DOHH2 (cell line): Measurements from ENCODE around the gene EIF4E3.

Source experiments
- H3F3A ChIP-seq: fragments of 200-600 bp; sonication (generic), shearing (Covaris generic); 2 replicates; pipeline ENCODE4 v1.6.0; 2016; ENCODE audit warnings: antibody characterized with exemption, mild to moderate bottlenecking; ENCODE audit not compliant: control insufficient read depth, insufficient read depth
- H3K27ac ChIP-seq: fragments of 200-600 bp; sonication (generic); 2 replicates; pipeline ENCODE4 v1.5.1; 2014; ENCODE audit warnings: low read depth, mild to moderate bottlenecking, low read length, moderate library complexity
- H3K27me3 ChIP-seq: fragments of 200-600 bp; sonication (generic); 2 replicates; pipeline ENCODE4 v1.6.1; 2014; ENCODE audit warnings: mild to moderate bottlenecking, low read length, mixed read lengths; ENCODE audit not compliant: control insufficient read depth
- H3K36me3 ChIP-seq: fragments of 200-600 bp; sonication (generic); 2 replicates; pipeline ENCODE4 v1.6.1; 2014; ENCODE audit warnings: mild to moderate bottlenecking, low read length, moderate library complexity, mixed read lengths; ENCODE audit not compliant: control insufficient read depth
- H3K4me1 ChIP-seq: fragments of 200-600 bp; sonication (generic); 2 replicates; pipeline ENCODE4 v1.6.1; 2014; ENCODE audit warnings: mild to moderate bottlenecking, low read length, mixed read lengths; ENCODE audit not compliant: control insufficient read depth
- H3K4me2 ChIP-seq: fragments of 200-600 bp; sonication (generic); 2 replicates; pipeline ENCODE4 v1.6.0; 2014; ENCODE audit warnings: mild to moderate bottlenecking, low read length, moderate library complexity
- H3K4me3 ChIP-seq: fragments of 200-600 bp; sonication (generic); 2 replicates; pipeline ENCODE4 v1.5.1; 2014; ENCODE audit warnings: mild to moderate bottlenecking, low read length, mixed read lengths
- H3K79me2 ChIP-seq: fragments of 200-600 bp; sonication (generic); 2 replicates; pipeline ENCODE4 v1.6.1; 2014; ENCODE audit warnings: mild to moderate bottlenecking, low read length, mixed read lengths; ENCODE audit not compliant: control insufficient read depth
- H3K9me2 ChIP-seq: fragments of 200-600 bp; sonication (generic); replicated peaks from 2 replicates; pipeline ENCODE4 v1.6.1; 2014; ENCODE audit warnings: mild to moderate bottlenecking, low read length, mixed read lengths; ENCODE audit not compliant: control insufficient read depth
- H3K9me3 ChIP-seq: fragments of 200-600 bp; sonication (generic); 2 replicates; pipeline ENCODE4 v1.6.1; 2014; ENCODE audit warnings: antibody characterized with exemption, low read length, mixed read lengths; ENCODE audit not compliant: control insufficient read depth, insufficient read depth
- H4K20me1 ChIP-seq: fragments of 200-600 bp; sonication (generic); 2 replicates; pipeline ENCODE4 v1.6.0; 2014; ENCODE audit warnings: low read depth, mild to moderate bottlenecking, antibody characterized with exemption, low read length, moderate library complexity; ENCODE audit not compliant: control insufficient read depth, insufficient read depth
- CTCF ChIP-seq: fragments of 200-600 bp; sonication (generic); IDR thresholded peaks from one replicate; pipeline ENCODE4 v1.5.1; 2014; ENCODE audit warnings: antibody characterized with exemption, mild to moderate bottlenecking, low read depth, low read length; ENCODE audit not compliant: poor library complexity, severe bottlenecking
- EZH2phosphoT487 ChIP-seq: fragments of 200-600 bp; sonication (generic); IDR thresholded peaks from 2 replicates; pipeline ENCODE4 v1.6.1; 2017; ENCODE audit warnings: borderline replicate concordance, mild to moderate bottlenecking, antibody characterized with exemption, low read length, moderate library complexity, mixed read lengths

The EIF4E3 gene

GRCh38 chr3:71653414-71653807 is 71.8 kb downstream of the EIF4E3 start:
- H3K9me2 ChIP-seq: no peaks in the 10 kb centered on the region
- no peaks in the 10 kb centered on the region for H3K79me2 ChIP-seq
- no peaks in the 10 kb centered on the region for H3F3A ChIP-seq
- no peak overlapping the region for H3K4me2 ChIP-seq
- H3K36me3 ChIP-seq: no peaks in the 10 kb centered on the region
- peaks cover 13% of the 10 kb centered on the region for H3K27me3 ChIP-seq
- H3K4me3 ChIP-seq: no peak overlapping the region
- no peaks in the 10 kb centered on the region for H3K4me1 ChIP-seq
- no peaks in the 10 kb centered on the region for H3K9me3 ChIP-seq
- H3K27ac ChIP-seq: no peak overlapping the region
- no peaks in the 10 kb centered on the region for H4K20me1 ChIP-seq
- TF ChIP-seq CTCF (no peak), EZH2phosphoT487 (no peak)

GRCh38 chr3:71652781-71653413 is 72.3 kb downstream of the EIF4E3 start:
- Histone ChIP-seq H4K20me1 (no peaks in the 10 kb centered on the region), H3K27ac (no peak overlapping the region), H3K79me2 (no peaks in the 10 kb centered on the region), H3K4me1 (no peaks in the 10 kb centered on the region), H3K4me2 (no peak overlapping the region), H3K9me2 (no peaks in the 10 kb centered on the region), H3K27me3 (peaks cover 16% of the 10 kb centered on the region), H3K9me3 (no peaks in the 10 kb centered on the region), H3K36me3 (no peaks in the 10 kb centered on the region), H3K4me3 (no peak overlapping the region), H3F3A (no peaks in the 10 kb centered on the region)
- TF ChIP-seq CTCF (peak; percentile 65), EZH2phosphoT487 (no peak)

- peaks cover 23% of the 10 kb centered on the region for H3K27me3 ChIP-seq
- H3K4me2 ChIP-seq: no peak overlapping the region
- no peaks in the 10 kb centered on the region for H3K79me2 ChIP-seq
- H4K20me1 ChIP-seq: no peaks in the 10 kb centered on the region
- H3K4me3 ChIP-seq: no peak overlapping the region
- H3K36me3 ChIP-seq: no peaks in the 10 kb centered on the region
- no peaks in the 10 kb centered on the region for H3K4me1 ChIP-seq
- no peaks in the 10 kb centered on the region for H3K9me2 ChIP-seq
- H3K27ac ChIP-seq: no peak overlapping the region
- TF ChIP-seq EZH2phosphoT487 (no peak), CTCF (no peak)
- no peaks in the 10 kb centered on the region for H3F3A ChIP-seq
- no peaks in the 10 kb centered on the region for H3K9me3 ChIP-seq
Observed at GRCh38 chr3:71651625-71652024, 73.6 kb downstream of the EIF4E3 start.

GRCh38 chr3:71650372-71650771 is 74.8 kb downstream of the EIF4E3 start:
- no peaks in the 10 kb centered on the region for H3K9me3 ChIP-seq
- TF ChIP-seq CTCF (no peak), EZH2phosphoT487 (no peak)
- H3K4me3 ChIP-seq: no peak overlapping the region
- H3F3A ChIP-seq: no peaks in the 10 kb centered on the region
- no peaks in the 10 kb centered on the region for H3K9me2 ChIP-seq
- no peak overlapping the region for H3K27ac ChIP-seq
- no peaks in the 10 kb centered on the region for H3K36me3 ChIP-seq
- no peaks in the 10 kb centered on the region for H4K20me1 ChIP-seq
- H3K27me3 ChIP-seq: peaks cover 27% of the 10 kb centered on the region
- H3K4me2 ChIP-seq: no peak overlapping the region
- H3K4me1 ChIP-seq: no peaks in the 10 kb centered on the region
- no peaks in the 10 kb centered on the region for H3K79me2 ChIP-seq
